Thoracic aorta (tissue), 2 donors: ENCODE results near the gene FAM240B. TPM values are rescaled to one million over a fixed set of nuclear protein-coding genes. Genes with fewer than 3 reads are reported as not detected.

Experiments used
- ATAC-seq: fragments of 150-250 bp; one replicate; pipeline ENCODE4 v1.8.0; 2017; ENCODE audit warnings: low read depth; ENCODE audit not compliant: insufficient number of reproducible peaks, low FRiP score
- DNase-seq: peaks from one replicate; pipeline ENCODE4 v3.0.0-alpha.2; 2020; ENCODE audit warnings: low spot score
- H3K27ac ChIP-seq, 2 donors: fragments of 200-600 bp; sonication (generic); 1 replicate in 1 of 2; 2 replicates in 1 of 2; pipeline ENCODE4 v1.5.1; 2016; ENCODE audit warnings: mild to moderate bottlenecking in 2 of 2, moderate library complexity in 2 of 2
- H3K27me3 ChIP-seq: fragments of 200-600 bp; sonication (generic); replicated peaks from 2 replicates; pipeline ENCODE4 v1.6.0; 2016; ENCODE audit warnings: mild to moderate bottlenecking; ENCODE audit not compliant: insufficient read depth
- H3K36me3 ChIP-seq: fragments of 200-600 bp; sonication (generic); one replicate; pipeline ENCODE4 v1.5.1; 2016
- H3K4me1 ChIP-seq, 2 donors: fragments of 200-600 bp; sonication (generic); 1 replicate in 1 of 2; 2 replicates in 1 of 2; pipeline versions ENCODE4 v1.5.1 to v1.6.0; 2016; ENCODE audit warnings: low read depth in 2 of 2, mild to moderate bottlenecking in 1 of 2; ENCODE audit not compliant: control insufficient read depth in 1 of 2
- H3K4me3 ChIP-seq: fragments of 200-600 bp; sonication (generic); 2 replicates; pipeline ENCODE4 v1.5.1; 2016; ENCODE audit warnings: mild to moderate bottlenecking
- H3K9me3 ChIP-seq: fragments of 200-600 bp; sonication (generic); 2 replicates; pipeline ENCODE4 v1.5.1; 2016
- CTCF ChIP-seq: fragments of 200-600 bp; sonication (generic); IDR thresholded peaks from one replicate; pipeline ENCODE4 v1.5.1; 2019; ENCODE audit warnings: antibody characterized with exemption
- total RNA-seq, 2 donors: library from RNA; depleted of rRNA; stranded (reverse); fragments of >200 nt; gene quantifications; one replicate each; pipeline versions ENCODE4 v1.1.0 to v1.2.3, GENCODE V29; 2016

FAM240B gene
- total RNA-seq, 2 donors from 2014 or later: not detected

GRCh38 chr9:38675831-38676230 is 44.1 kb downstream of the FAM240B start:
- no peak for DNase-seq
- no peaks in the 10 kb centered on the region for H3K36me3 ChIP-seq
- no peak overlapping the region for H3K27ac ChIP-seq
- H3K9me3 ChIP-seq: no peaks in the 10 kb centered on the region
- no peak for TF ChIP-seq CTCF
- H3K27me3 ChIP-seq: no peaks in the 10 kb centered on the region
- no peak for ATAC-seq
- no peaks in the 10 kb centered on the region for H3K4me1 ChIP-seq
- no peak overlapping the region for H3K4me3 ChIP-seq

GRCh38 chr9:38675211-38675610 is 44.7 kb downstream of the FAM240B start:
- Histone ChIP-seq H3K4me1 (no peaks in the 10 kb centered on the region), H3K27me3 (no peaks in the 10 kb centered on the region), H3K27ac (no peak overlapping the region)

GRCh38 chr9:38673399-38674193 is 46.3 kb downstream of the FAM240B start:
- no peaks in the 10 kb centered on the region for H3K27me3 ChIP-seq
- no peak for TF ChIP-seq CTCF
- no peak overlapping the region for H3K27ac ChIP-seq
- no peaks in the 10 kb centered on the region for H3K4me1 ChIP-seq
- no peak for DNase-seq
- no peak for ATAC-seq
- no peaks in the 10 kb centered on the region for H3K9me3 ChIP-seq
- no peaks in the 10 kb centered on the region for H3K36me3 ChIP-seq
- H3K4me3 ChIP-seq: no peak overlapping the region

More at GRCh38 chr9:38675211-38675610, 44.7 kb downstream of the FAM240B start:
- no peak for TF ChIP-seq CTCF
- Histone ChIP-seq H3K9me3 (no peaks in the 10 kb centered on the region), H3K36me3 (no peaks in the 10 kb centered on the region), H3K4me3 (no peak overlapping the region)
- DNase-seq: no peak
- ATAC-seq: no peak

GRCh38 chr9:38671748-38672147 is 48.2 kb downstream of the FAM240B start:
- DNase-seq: no peak
- H3K36me3 ChIP-seq: no peaks in the 10 kb centered on the region

GRCh38 chr9:38671372-38671731 is 48.6 kb downstream of the FAM240B start:
- H3K4me3 ChIP-seq: no peak overlapping the region
- ATAC-seq (no peak), DNase-seq (no peak)
- no peaks in the 10 kb centered on the region for H3K4me1 ChIP-seq
- H3K9me3 ChIP-seq: no peaks in the 10 kb centered on the region
- H3K27ac ChIP-seq: no peak overlapping the region
- no peaks in the 10 kb centered on the region for H3K36me3 ChIP-seq
- H3K27me3 ChIP-seq: no peaks in the 10 kb centered on the region
- TF ChIP-seq CTCF: no peak

More at GRCh38 chr9:38671748-38672147, 48.2 kb downstream of the FAM240B start:
- H3K27ac ChIP-seq: no peak overlapping the region
- no peak for TF ChIP-seq CTCF
- H3K27me3 ChIP-seq: no peaks in the 10 kb centered on the region
- no peak overlapping the region for H3K4me3 ChIP-seq
- ATAC-seq: no peak
- no peaks in the 10 kb centered on the region for H3K4me1 ChIP-seq
- H3K9me3 ChIP-seq: no peaks in the 10 kb centered on the region
